ENCODE results near the gene CHADL. TPM values are rescaled to one million over a fixed set of nuclear protein-coding genes. Genes with fewer than 3 reads are reported as not detected.

The CHADL gene
- total and polyA plus RNA-seq, 2 donors from 2014 or later: 2.7 to 4.8 TPM

DNA sequence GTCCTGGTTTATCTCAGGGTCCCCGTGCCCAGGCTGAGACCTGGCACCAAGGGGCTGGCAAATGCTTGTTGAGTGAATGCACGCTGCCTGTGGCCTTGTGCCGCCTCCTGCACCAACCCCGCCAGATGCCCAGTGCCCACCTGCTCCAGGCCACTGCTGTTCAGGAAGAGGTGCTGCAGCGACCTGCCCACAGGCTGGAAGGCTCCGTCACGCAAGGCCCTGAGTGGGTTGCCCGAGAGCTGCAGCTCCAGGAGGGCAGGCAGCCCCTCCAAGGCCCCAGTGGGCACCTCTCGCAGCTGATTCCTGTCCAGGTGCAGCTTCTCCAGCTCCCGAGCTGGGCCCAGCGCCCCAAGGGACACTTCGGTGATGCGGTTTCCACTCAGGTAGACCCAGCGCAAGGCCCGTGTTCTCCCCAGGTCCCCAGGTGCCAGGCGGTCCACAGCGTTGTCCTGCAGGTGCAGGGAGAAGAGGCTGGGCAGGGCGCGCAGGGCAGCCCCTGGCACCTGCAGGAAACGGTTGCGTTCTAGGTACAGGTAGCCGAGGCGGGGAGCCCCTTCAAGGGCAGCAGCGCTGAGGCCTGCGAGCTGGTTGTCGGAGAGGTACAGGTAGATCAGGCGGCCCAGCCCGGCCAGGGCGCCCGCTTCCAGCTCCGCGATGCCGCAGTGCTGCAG, 3.6 kb downstream of the CHADL start:
- TF ChIP-seq, protein P1, sequence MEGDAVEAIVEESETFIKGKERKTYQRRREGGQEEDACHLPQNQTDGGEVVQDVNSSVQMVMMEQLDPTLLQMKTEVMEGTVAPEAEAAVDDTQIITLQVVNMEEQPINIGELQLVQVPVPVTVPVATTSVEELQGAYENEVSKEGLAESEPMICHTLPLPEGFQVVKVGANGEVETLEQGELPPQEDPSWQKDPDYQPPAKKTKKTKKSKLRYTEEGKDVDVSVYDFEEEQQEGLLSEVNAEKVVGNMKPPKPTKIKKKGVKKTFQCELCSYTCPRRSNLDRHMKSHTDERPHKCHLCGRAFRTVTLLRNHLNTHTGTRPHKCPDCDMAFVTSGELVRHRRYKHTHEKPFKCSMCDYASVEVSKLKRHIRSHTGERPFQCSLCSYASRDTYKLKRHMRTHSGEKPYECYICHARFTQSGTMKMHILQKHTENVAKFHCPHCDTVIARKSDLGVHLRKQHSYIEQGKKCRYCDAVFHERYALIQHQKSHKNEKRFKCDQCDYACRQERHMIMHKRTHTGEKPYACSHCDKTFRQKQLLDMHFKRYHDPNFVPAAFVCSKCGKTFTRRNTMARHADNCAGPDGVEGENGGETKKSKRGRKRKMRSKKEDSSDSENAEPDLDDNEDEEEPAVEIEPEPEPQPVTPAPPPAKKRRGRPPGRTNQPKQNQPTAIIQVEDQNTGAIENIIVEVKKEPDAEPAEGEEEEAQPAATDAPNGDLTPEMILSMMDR (IDR thresholded peaks at IDR 0.05; ENCODE audit: borderline replicate concordance, extremely low read depth, insufficient read depth): no peak
- intact Hi-C loops (cut with DNase I): no loop called here
- Histone ChIP-seq H3K9ac (ENCODE audit: low read length in 3 of 3) (peak overlapping the region in 1 of 3 donors; percentile 61), H3K4me1 (ENCODE audit: control insufficient read depth in 2 of 3, insufficient read depth in 2 of 3, low read depth in 1 of 3, low read length in 3 of 3) (peaks cover 0 to 14% (median 0%) of the 10 kb centered on the region in 3 donors), H3K36me3 (ENCODE audit: control insufficient read depth in 2 of 3, insufficient read depth in 3 of 3, low read length in 3 of 3) (no peaks in the 10 kb centered on the region), H3K27ac (ENCODE audit: low read depth in 2 of 2, low read length in 2 of 2) (no peak overlapping the region), H3K9me3 (ENCODE audit: control insufficient read depth in 2 of 3, insufficient read depth in 1 of 3, low read length in 3 of 3) (no peaks in the 10 kb centered on the region), H3K4me3 (ENCODE audit: low read length in 3 of 3) (peak overlapping the region in 2 of 3 donors; percentile 6 to 39), H3K27me3 (ENCODE audit: control insufficient read depth, insufficient read depth, low read length) (no peaks in the 10 kb centered on the region)
- DNase-seq (no peak), FAIRE-seq (no peak)

DNA sequence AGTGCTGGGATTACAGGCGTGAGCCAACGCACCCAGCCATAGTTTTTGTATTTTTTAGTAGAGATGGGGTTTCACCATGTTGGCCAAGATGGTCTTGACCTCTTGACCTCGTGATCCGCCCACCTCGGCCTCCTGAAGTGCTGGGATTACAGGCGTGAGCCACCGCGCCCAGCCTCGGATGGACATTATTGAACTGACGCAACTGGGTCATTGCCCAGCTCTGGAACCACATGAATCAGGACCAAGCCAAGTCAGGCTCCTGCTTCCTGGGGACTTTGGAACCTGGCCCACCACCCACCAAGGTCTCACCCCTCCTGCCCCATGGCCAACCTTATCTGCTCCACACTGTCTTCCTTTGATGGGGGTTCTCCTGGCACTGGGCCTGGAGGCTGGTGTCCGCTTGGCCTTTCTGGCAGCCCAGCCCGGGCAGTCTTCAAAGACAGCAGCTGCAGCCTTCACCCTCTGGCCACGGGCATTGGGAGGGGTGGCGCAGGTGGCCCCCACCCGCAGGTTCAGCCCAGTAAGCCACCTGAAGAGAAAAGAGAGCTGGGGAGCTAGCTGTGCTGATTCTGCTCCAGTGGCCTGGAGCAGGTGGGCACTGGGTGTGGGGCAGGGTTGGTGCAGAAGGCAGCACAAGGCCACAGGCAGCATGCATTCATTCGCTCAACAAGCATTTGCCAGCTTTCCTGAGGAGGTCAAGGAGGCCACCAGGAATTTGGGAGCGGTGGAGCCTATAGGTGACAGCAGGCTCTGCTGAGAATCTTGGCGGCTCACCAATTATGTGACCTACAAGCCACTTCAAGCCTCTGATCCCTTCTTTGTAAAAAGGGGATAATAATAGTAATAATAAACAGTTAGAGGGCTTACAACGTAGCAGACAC, 5.7 kb downstream of the CHADL start:
- intact Hi-C loops (cut with DNase I): no loop called here
- no peak for FAIRE-seq
- H3K9ac ChIP-seq (ENCODE audit: low read length in 3 of 3): no peak overlapping the region

DNA sequence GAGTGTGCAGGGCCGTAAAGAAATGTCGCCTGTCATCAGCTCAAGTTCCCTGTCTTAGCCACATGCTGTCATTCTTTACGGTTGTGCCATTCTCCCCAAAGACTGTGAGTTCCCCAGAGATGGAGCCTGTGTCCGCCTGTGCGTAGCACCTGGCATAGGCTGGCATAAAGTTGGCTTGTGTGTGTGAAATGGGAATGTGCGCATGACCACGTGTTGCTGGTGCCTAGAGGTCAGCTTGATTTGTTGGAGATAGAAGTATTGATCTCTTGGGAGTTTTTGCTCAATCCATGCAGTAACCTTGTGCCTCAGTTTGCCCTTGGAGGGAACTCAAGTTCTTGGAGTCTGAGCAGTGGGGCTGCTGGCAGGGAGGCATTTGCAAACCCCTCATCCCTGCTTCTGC, 9.4 kb downstream of the CHADL start:
- peaks cover 0 to 2% (median 0%) of the 10 kb centered on the region in 3 donors for H3K4me1 ChIP-seq (ENCODE audit: control insufficient read depth in 2 of 3, insufficient read depth in 2 of 3, low read depth in 1 of 3, low read length in 3 of 3)
- H3K27me3 ChIP-seq (ENCODE audit: control insufficient read depth, insufficient read depth, low read length): no peaks in the 10 kb centered on the region
- DNase-seq (no peak), FAIRE-seq (no peak)
- no peak overlapping the region for H3K9ac ChIP-seq (ENCODE audit: low read length in 3 of 3)
- no peak overlapping the region for H3K27ac ChIP-seq (ENCODE audit: low read depth in 2 of 2, low read length in 2 of 2)
- intact Hi-C loops (cut with DNase I): no loop called here
- H3K36me3 ChIP-seq (ENCODE audit: control insufficient read depth in 2 of 3, insufficient read depth in 3 of 3, low read length in 3 of 3): peaks cover 0 to 11% (median 7%) of the 10 kb centered on the region in 3 donors
- TF ChIP-seq, protein P1 (IDR thresholded peaks at IDR 0.05; ENCODE audit: borderline replicate concordance, extremely low read depth, insufficient read depth): no peak
- H3K9me3 ChIP-seq (ENCODE audit: control insufficient read depth in 2 of 3, insufficient read depth in 1 of 3, low read length in 3 of 3): no peaks in the 10 kb centered on the region
- no peak overlapping the region for H3K4me3 ChIP-seq (ENCODE audit: low read length in 3 of 3)

More for the DNA sequence above, 5.7 kb downstream of the CHADL start:
- TF ChIP-seq, protein P1 (IDR thresholded peaks at IDR 0.05; ENCODE audit: borderline replicate concordance, extremely low read depth, insufficient read depth): no peak
- Histone ChIP-seq H3K27me3 (ENCODE audit: control insufficient read depth, insufficient read depth, low read length) (no peaks in the 10 kb centered on the region), H3K27ac (ENCODE audit: low read depth in 2 of 2, low read length in 2 of 2) (no peak overlapping the region), H3K4me1 (ENCODE audit: control insufficient read depth in 2 of 3, insufficient read depth in 2 of 3, low read depth in 1 of 3, low read length in 3 of 3) (peaks cover 0 to 14% (median 0%) of the 10 kb centered on the region in 3 donors), H3K36me3 (ENCODE audit: control insufficient read depth in 2 of 3, insufficient read depth in 3 of 3, low read length in 3 of 3) (peaks cover 0 to 2% (median 0%) of the 10 kb centered on the region in 3 donors), H3K4me3 (ENCODE audit: low read length in 3 of 3) (no peak overlapping the region), H3K9me3 (ENCODE audit: control insufficient read depth in 2 of 3, insufficient read depth in 1 of 3, low read length in 3 of 3) (no peaks in the 10 kb centered on the region)
- DNase-seq: no peak

Measured in kidney (tissue), 14 donors.